DMS 273 (cell line): ENCODE measurements around the gene PTGES3L.
"Not testable (repeated sequence)": the region's sequence is repeated elsewhere in the genome, so short reads cannot be mapped to it uniquely, and the experiment has no call there.

ENCODE experiments used
- DNase-seq: peaks from one replicate; lab custom pipeline; 2025; ENCODE audit not compliant: unreplicated experiment; lab: John Stamatoyannopoulos, UW

Gene PTGES3L

DNA sequence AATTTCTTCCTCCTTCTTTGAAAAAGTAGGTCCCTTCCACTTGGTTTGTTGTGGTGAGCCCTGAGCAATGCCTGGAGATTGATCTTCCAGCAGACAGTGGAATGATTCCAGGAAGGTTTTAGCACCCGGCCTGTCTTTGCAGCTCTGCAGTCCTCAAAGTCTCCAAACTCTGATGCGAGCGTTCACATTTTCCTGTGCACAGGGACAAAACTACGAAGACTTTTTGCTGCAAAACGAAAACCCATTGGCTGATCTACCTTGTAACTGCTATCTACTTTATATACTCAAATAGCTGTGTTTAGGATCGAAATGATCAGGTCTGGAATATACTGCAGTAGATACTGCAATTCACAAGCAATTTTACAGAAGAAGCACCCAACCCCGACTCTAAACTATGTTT, 57.6 kb downstream of the PTGES3L start:
- DNase-seq = no peak

DNA sequence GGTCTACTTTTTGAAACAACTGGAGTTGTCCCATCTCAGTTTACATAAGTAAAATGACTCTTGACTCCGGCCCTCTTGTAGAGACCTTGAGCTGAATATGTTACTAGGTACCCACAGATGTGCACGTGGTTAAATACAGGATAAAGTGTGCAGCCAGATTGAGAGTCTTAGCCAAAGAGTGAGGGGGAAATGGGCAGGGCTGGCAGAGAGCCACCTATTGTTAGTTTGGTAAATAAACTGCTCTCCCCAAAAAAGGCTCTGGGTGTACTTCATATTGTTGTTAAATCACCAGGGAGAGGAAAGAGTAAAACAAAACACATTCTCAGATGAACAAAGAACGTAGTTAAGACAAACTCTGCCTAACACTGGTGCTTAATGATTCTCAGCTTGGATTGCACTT, 59.0 kb downstream of the PTGES3L start:
- no peak for DNase-seq

DNA sequence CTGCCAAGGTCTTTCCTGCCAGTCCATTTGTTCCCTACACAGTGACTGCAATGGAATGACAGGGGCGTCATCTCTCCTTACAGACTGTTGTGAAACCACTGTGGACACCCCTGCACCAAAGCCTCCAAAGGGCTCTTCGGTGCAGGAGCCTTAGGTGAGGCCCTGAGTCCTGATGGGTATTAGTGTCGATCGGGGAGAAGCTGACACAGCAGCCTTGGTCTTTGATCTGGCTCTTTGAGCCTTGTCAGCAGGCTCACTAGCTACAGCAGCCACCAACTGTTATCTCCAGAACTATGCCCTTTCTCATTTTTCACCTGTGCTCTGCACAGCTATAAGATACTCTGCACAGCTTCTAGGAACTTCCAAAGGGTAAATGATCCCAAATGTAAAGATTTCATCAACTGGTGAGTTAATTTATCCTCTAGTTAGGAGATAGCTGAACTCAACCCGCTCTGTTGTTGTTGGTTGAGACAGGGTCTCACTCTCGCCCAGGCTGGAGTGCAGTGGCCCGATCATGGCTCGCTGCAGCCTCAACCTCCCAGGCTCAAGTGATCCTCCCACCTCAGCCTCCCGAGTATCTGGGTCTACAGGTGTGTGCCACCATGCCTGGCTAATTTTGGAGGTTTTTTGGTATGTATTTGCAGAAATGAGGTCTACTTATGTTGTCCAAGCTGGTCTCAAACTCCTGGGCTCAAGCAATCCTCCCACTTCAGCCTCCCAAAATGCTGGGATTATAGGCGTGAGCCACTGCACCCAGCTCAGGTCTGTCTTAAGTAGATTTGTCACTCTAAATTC, 59.6 kb downstream of the PTGES3L start:
- no peak for DNase-seq

DNA sequence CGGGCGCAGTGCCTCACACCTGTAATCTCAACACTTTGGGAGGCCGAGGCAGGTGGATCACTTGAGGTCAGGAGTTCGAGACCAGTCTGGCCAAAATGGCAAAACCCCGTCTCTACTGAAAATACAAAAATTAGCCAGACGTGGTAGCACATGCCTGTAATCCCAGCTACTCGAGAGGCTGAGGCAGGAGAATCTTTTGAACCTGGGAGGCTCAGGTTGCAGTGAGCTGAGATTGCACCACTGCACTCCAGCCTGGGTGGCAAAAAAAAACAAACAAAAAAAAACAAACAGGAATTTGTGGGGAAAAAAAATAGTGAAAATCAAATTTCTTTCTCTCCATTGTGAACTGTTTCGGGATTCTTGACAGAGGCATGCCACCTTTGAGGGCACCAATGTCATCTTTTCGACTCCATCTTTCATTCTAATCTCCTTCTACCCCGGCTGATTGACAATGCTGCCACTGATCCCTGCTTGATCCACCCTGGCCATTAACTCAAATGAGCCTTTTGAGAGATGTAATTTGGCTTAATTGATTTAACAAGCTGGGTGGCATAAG, 60.3 kb downstream of the PTGES3L start:
- not testable (repeated sequence) for DNase-seq

DNA sequence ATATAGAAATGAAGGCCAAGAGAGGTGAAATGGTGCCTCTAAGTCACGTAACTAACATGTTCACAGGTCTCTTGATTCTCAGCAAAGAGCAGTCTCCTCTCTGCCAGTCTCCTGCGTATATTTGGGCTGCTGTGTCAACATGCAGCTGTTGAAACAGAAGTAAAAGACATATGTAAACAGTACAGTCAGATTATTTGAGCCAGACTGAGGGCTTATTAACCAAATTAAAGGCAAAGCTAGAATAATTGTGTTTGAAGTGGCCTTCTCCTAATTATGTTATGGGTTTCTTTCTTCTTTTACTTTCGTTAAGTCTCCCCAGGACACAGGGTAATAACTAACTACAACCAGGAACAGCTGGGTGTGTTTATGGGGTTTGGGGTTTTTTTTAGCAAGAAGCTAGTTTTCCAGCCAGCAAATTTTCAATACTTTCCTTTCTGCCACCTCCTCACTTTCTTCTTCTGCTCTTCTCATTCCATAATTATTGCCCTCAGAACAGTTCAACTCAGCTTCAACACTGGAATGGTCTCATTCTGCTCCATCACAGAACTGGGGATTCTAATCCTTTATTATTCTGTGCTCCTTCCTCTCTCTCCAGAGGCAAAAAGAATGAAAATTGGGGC, 60.9 kb downstream of the PTGES3L start:
- DNase-seq = no peak
